CD4-positive, alpha-beta T cell treated with Interleukin-12 subunit alpha and Interleukin-12 subunit beta, for 1 hour (primary cell): ENCODE results near the gene UBE2D3.
A peak's percentile ranks its signal among the peaks of the same experiment; 100 is the strongest.

Experiments used
- DNase-seq: peaks from one replicate; pipeline ENCODE4 v3.0.0-alpha.2; 2020

UBE2D3 gene

DNA sequence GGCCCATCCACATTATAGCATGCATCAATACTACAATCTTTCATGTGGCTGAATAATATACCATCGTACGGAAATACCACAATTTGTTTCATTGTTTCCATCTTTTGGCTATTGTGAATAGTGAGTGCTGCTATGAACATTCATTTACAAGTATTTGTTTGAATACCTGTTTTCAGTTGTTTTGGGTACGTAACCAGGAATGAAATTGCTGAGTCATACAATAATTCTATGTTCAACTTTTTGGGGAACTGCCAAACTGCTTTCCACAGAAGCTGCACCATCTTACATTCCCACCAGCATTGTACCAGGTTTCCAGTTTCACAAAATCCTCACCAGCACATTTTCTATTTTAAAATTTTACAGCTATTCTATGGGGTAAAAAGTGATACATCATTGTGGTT is 38.0 kb downstream of the UBE2D3 start:
- no peak for DNase-seq

DNA sequence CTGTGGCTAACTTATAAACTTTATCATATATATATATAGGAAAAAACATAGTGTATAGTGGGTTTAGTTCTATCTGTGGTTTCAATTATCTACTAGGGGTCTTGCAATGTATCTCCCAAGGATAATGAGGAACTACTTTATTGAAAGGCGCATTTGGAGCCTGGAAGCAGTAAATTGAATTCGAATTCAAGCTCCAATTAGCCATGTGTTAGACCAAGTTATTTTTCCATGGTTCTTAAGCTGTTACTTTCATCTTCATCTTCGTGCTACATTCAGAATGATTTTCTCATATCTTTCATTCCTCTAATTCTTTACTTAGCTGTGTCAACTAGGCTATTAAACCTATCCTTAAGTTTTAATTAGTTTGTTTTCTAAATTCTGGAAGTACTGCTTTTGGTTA is 39.4 kb downstream of the UBE2D3 start:
- DNase-seq = no peak

DNA sequence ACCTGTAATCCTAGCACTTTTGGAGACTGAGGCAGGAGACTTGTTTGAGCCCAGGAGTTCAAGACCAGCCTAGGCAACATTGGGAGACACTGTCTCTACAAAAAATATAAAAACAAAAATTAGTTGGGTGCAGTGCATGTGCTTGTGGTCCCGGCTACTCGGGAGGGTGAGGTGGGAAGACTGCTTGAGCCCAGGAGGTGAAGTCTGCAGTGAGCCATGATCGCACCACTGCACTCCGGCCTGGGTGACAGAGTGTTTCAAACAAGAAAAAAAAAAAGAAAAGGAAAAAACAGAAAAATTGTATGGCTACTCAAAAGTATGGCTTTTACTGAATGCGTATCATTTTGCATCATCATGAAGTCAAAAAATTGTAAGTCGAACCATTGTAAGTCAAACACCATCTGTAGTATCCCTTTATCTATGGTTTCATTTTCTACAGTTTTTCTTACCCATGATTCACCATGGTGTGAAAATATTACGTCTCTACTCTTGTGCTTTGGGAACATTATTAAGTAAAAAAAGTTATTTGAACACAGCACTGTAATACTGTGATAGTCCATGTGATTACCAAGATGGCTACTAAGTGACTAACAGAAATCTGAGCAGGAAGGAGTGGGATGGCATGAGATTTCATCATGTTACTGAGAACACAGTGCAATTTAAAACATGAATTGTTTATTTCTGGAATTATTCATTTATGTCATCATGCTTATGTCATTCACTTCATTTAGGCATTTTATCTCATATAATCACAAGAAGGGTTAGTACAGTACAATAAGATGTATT is 40.1 kb downstream of the UBE2D3 start:
- no peak for DNase-seq

DNA sequence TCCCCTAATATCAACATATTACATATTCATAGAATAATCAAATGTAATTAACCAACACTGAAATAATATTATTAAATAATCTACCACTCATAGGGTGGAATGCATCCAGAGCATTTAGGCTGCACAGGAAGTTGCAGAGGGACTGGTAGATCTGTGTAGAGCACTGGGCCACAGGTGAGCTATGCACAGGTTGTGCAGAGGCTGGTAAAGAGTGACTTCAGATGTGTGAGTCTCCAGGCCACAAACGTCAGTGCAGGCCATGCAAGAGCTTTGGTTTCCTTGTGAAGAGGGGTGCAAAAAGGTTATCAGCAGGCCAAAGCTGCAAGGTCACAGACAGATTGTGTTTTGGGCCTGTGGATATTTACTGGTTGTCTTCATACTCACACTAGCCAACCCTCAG is 41.1 kb downstream of the UBE2D3 start:
- no peak for DNase-seq

DNA sequence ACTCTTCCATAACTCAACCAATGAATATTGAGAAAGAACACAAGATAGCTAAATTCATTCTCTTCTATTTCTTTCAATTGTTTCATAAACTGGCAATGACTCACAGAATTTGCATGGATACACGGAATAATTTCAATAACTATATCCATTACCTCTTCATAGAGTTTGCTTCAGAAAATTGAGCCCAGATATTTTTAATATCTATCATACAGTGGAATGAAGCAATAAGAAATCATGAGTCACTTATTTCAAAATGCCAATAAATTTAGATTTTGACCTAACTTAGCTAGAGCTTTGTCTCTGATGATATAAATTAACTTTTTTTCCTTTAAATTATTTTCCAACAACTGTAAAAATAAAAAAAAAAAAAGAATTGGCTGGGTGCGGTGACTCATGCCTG is 44.3 kb downstream of the UBE2D3 start:
- DNase-seq = no peak

DNA sequence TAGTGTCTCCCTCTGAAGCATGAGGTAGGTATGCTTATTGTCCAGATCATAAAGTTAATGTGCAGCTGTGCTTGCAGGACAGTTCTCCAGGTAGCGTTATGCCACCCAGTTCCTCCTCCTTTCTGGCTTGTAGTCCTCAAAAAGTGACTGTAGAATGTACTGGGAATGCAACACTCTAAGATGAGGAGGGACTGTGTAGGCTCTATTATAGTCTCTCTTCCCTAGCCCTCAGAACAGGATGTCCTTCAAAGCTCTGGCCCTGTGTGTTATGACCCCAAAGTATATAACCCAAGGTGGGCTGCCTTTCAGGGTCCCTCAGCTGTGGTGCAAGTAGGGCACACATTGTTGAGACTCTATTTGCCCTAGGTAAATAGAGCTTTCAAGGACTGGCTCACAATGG is 45.8 kb downstream of the UBE2D3 start:
- DNase-seq = no peak

DNA sequence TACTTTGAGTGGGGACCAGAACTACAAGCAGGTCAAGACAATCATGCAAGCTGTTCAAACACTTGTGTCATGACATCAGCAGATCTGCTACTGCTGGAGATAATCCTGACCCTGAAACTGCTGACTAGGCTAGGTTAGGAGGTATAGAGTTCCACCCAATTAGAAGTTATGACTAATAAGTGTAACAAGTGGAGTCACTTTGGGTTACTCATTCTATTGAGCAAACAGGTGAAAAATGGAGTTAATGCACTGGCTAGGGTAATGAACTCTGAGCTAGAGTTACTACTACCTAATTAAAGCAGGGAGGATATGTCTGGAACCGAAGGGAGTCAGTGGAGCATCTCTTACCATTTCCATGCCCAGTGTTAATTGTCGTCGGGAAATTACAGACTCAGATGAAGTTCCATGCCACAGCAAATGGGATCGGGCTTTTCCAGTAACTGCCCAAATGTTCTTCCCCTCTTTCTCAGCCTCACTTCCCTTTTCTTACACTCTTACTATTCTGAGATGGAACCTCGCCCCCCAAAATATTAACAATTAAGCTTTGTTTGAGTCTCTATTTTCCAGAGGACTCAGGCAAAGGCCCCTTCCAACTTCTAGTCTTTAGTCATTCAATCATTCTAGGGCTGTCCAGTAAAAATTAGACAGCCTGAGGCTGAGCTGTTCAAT is 46.7 kb downstream of the UBE2D3 start:
- DNase-seq = no peak

DNA sequence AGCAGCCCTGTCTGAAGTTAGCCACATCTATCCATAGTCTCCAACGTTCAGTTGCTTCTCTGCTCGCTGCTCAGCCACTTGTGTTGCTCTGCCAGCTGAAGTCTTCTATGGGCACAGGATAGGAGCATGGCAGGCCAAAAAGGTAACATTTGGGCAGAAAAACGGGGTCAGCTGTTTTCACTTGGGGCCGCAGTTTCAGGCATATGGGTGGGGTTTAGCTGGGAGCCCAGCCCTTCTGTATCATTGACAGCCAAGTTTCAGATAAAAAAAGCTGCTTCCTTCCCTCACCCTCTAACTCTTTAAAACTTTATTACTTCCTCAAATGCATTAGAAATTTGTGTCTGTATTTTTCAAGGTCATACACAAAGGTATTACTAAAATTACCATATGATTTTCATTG is 48.1 kb downstream of the UBE2D3 start:
- no peak for DNase-seq

DNA sequence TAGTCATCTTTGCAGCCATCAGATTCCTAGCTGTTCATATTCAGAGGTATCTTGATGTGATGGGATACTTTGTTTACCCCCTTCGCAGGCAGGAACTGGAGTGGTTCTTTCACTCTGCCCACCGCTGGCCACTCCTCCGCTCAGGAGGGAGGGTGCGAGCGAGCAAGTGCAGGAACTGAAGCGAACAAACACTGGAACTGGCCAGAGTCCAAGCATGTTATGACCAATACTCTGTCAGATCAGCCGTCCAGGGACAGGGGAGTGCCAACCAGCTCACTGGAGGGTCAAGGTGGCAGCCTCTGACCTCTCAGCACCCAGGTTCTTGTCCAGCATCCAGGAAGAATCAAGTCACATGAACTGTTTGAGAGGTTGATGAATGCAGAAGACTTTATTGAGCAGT is 48.6 kb downstream of the UBE2D3 start:
- no peak for DNase-seq

DNA sequence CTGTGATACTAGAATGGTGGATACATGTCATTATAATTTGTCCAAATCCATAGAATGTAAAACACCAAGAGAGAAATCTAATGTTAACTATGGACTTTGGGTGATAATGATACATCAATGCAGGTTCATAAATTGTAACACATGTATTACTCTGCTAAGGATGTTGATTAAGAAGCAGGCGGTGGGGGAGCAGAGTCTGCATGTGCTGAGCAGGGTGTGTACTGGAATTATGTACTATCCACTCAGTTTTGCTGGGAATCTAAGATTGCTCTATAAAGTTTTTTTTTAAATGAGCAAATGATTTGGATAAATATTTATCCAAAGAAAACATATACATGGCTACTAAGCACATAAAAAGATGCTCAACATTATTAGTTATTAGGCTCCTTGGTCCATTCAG is 51.5 kb downstream of the UBE2D3 start:
- DNase-seq = no peak

DNA sequence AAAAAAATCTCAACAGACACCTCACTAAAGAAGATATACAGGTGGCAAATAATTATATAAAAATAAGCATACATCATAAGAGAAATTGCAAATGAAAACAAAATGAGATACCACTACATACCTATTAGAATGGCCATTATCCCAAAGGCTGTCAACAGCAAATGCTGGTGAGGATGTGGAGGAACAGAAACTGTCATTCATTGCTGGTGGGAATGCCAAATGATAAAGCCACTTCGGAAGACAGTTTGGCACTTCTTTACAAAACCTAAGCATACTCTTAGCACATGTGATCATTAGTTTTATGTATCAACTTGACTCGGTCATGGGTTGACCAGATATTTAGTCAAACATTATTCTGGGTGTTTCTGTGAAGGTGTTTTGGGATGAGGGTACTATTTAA is 53.1 kb downstream of the UBE2D3 start:
- DNase-seq = no peak

DNA sequence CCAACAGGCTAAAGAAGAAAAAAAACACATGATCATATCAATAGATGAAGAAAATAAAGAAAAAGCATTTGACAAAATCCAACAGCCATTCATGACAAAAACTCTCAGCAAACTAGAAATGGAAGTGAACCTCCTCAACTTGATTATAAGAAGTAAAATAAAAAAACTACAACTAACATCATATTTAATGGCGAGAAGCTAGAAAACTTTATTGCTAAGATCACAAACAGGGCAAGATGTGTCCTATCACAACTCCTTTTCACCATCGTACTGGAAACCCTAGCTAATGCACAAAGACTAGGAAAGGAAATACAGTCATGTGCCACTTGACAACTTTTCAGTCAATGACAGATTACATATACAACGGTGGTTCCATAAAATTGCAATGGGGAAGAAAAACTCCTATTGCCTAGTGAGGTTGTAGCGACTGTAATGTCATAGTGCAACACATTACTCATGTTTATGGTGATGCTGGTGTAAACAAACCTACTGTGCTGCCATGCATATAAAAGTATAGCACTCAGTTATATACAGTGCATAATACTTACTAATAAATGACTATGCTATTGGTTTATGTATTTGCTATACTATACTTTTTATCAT is 54.5 kb downstream of the UBE2D3 start:
- no peak for DNase-seq

DNA sequence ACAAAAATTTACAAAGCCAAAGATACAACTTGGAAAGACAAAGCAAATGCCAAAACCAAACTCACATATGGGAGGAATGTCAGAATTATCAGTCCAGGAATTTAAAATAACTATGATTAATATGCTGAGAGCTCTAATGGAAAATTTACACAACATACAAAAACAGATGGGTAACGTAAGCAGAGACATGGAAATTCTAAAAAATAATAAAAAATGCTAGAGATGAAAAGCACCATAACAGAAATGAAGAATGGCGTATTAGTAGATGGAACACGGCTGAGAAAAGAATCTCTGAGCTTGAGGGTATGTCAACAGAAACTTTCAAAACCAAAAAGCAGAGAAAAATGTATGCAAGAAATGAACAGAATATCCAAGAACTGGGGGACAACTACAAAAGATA is 62.5 kb downstream of the UBE2D3 start:
- no peak for DNase-seq

DNA sequence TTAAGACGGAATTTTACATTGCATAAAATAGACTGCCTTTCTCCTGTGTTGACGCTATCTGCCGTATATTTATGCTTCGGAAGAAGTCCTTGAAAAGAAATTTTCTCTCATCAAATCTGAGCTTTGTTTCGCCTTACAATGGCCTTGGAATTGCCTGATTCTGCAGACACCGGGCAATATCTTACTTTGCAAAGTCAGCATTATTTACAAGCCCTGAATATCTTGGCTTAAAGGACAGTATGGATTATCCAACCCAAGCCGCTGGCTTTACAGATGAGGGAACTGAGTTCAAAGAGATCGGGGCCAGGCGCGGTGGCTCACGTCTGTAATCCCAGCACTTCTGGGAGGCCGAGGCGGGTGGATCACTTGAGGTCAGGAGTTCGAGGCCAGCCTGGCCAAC is 65.4 kb downstream of the UBE2D3 start:
- DNase-seq = no peak

DNA sequence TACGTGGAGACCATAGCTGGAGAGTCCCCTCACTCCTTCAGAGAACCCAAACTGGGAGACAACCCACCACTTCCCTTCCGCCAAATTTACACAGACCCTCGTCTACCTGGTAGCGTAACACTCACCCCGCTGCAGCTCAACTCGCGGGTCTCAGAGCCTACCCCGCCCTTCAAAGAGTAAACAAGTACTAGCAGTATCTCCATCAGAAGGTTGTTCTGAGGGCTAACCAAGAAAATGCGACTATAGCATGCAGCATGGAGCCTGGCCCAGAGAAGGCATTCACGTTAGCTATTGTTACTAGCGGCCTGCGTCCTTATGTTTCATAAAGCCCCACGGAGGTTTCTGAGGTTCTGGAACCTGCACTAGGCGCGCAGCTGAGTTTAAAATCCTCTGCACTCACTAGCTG is 66.1 kb downstream of the UBE2D3 start:
- DNase-seq = no peak

DNA sequence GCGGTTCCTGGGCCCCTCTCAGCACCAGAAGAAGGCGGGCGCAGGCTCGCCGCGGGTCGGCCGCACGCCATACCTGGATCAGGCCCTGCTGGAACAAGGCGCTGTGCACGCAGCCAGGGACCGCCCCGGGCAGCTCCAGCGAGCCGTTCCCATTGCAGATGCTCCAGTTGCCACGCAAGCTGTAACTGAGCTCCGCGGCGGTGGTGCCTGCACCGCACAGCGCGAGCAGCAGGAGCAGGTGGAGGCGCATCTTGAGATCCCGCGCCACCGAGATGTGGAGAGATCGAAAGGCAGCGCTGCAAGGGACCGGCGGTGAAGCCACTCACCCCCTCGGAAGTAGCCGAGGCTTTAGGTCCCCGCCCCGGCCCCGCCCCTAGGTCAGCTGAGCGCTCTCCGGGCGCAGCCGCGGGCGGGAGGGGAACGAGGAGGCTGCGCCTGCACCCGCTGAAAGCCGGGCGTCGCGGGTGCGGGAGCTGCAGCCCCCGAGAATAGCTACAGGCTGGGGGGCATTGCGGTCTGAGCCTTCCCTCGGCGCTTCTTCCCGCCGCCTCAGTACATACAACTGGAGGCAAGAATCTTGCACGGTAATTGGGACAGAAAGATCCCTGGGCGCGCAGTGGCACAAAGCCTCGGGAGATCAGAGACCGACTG is 66.6 kb downstream of the UBE2D3 start, which contains the start of gene MANBA:
Gene MANBA, minus strand, starts transcription at position 324 of the 651 bp plus-strand sequence. Its CDS starts 74 bp downstream, at position 250.
- DNase-seq = peak; percentile 84

DNA sequence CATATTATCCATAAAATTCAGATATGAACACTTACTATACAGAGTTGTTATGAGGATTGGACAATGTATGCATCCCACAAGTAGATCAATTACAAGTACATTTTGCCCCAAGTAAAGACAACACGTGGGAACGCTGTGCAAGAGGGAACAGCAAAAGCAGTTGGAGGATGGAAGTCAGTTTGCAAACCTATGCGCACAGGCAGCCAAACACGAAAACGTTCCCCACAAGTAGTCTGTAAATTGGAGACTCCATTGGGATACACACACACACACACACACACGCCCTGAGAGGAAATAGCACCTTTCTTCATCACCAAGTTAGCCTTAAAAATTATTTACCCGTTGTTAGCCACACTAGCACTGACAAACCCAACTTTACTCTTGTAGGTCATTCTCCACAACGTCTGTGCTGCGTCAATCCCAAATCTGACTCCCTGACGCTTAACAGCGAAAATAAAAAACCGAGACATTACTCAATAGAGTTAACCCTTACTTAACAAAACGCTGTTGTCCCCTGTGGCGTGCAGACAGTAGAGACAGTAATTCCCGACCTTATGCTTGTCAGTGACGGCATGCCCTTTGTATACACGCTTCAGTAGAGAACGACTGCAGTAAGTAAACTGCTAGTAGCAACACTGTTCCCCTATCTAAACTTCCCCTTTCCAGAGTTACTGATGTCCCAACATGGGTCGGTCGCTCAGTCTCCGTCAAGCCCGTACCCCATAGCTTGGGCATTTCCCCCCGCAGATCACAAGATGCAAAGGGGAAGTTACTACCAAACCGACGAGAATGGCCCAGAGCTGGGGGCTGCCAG is 67.3 kb downstream of the UBE2D3 start:
- peak; percentile 50 for DNase-seq

DNA sequence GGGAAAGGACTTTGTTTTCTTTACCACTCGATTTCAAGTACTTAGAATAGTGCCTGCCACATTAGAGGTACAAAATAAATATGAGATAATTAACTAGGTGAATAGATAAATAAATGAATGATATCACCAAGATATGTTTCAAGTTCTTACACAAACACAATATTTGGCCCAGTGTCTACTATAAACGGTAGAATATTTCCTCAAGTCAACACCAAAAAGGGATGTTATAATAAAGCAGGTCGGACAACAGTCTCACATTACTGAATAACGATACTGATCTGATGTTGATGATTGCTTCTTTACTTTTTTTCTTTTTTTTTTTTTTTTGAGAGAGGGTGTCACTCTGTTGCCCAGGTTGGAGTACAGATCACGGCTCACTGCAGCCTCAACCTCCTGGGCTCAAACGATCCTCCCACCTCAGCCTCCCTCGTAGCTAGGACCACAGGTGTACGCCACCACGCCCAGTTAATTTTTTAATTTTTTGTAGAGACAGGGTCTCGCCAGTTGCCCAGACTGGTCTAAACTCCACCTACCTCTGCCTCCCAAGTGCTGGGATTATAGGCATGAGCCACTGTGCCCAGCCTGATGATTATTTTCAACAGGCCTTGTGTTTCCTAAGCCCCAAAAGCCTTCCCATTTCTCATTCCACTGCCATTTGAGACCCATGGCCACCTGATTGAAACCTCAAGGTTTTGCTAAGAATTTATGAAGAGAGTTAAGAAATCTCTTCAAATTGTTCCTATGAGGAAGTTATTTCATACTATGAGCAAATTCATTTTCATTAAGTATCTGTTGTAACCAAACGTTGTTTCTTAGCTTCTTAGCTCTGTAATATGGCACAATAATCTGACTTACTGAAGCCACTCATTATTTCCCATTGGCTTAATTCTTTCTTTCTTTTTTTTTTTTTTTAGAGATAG is 68.8 kb downstream of the UBE2D3 start:
- DNase-seq = no peak

DNA sequence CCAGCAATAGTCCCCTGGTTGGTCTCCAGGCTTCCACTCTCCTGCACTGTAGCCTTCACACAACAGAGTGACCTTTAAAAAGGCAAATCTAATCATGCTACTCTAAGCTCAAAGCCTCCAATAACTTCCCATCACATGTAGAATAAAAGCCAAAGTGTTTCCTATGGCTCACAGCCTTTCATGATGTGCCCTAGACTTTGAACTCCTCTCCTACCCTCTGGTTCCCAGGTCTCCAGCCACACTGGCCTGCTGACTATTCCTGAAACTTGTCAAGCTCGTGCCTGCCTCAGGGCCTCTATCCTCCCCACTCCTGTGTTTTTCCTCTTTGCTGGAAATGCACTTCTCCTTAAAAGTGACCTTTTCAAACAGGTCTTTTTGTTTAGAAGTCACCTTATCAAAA is 69.7 kb downstream of the UBE2D3 start:
- no peak for DNase-seq

DNA sequence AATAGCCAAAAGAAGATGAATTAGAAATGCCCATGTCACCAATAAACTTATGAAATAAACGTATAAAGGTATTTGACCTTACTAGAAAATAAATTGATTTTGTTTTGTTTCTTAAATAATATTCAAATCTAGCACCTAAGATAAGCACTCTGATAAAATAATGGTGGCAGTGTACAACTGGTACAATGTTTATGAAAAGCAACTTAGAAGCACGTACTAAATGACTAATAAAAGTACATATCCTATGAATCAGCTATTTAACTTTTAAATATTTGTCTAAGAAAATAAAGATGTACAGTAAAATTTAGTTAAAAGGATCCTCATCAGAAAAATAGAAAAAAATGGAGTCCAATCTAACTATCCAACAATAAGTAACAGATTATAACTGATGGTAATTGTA is 73.3 kb downstream of the UBE2D3 start:
- no peak for DNase-seq

DNA sequence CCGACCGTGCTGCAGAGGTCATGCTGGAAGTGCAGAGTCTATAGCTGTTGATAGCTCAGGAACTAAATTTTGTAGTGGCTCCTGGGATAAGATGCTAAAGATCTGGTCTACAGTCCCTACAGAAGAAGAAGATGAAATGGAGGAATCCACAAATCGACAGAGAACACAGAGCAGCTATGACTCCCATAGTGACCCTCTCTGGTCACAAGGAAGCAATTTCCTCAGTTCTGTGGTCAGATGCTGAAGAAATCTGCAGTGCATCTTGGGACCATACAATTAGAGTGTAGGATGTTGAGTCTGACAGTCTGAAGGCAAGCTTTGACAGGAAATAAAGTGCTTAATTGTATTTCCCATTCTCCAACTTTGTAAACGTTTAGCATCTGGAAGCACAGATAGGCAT is 75.4 kb downstream of the UBE2D3 start:
- DNase-seq = no peak
